K562 (cell line): ENCODE measurements around the gene C2orf66. TPM values are rescaled to one million over a fixed set of nuclear protein-coding genes. Genes with fewer than 3 reads are reported as not detected.

Experiments used
- ATAC-seq: fragments of 200-7000 bp; cut with Tn5 transposase; 3 replicates; pipeline ENCODE4 v1.9.1; 2020; ENCODE audit warnings: moderate library complexity
- BruUV-seq: library from RNA; stranded (reverse); fragments of 400-500 nt; replicated peaks from 2 replicates; lab custom pipeline; 2021; lab: Mats Ljungman, UMichigan
- CTCF ChIA-PET: fragments of 300-600 bp; formaldehyde crosslinking; extraction: SDS; loops from one replicate; lab custom pipeline; 2021; ENCODE audit warnings: low intra/inter-chr PET ratio; lab: Yijun Ruan, JAX
- POLR2A ChIA-PET: fragments of 300-600, 350-650 bp; sonication (Branson Sonifier 250); formaldehyde crosslinking; extraction: SDS; loops from one replicate; lab custom pipeline; 2021; ENCODE audit warnings: antibody characterized with exemption, inconsistent platforms; lab: Yijun Ruan, JAX
- DNase-seq, 4 experiments: peaks; one replicate each; pipeline versions ENCODE4 v3.0.0 to v3.0.0-alpha.2; 2011 to 2018; ENCODE audit warnings: low spot score in 3 of 4, mixed read lengths in 3 of 4; ENCODE audit errors: extremely low read depth in 1 of 4
- FAIRE-seq: peaks from 2 replicates; lab custom pipeline; 2011; peaks lifted over from hg19 to GRCh38; lab: Jason Lieb, UNC
- H2AFZ ChIP-seq: 2 replicates; pipeline ENCODE4 v1.6.0; 2011; ENCODE audit warnings: low read depth, low read length, control low read depth, inconsistent platforms
- H3K27ac ChIP-seq: fragments of 200-600 bp; 3 replicates; pipeline ENCODE4 v1.8.0; 2011; ENCODE audit warnings: low read depth, mild to moderate bottlenecking, control low read depth, inconsistent platforms, low read length, moderate library complexity, mixed read lengths; ENCODE audit errors: extremely low read depth
- H3K27me3 ChIP-seq, 2 experiments: fragments of 300-600 bp in 1 of 2; 2 replicates in 1 of 2; 3 replicates in 1 of 2; pipeline versions ENCODE4 v1.6.0 to v1.8.0; 2011; ENCODE audit warnings: inconsistent platforms in 2 of 2, low read length in 2 of 2, mild to moderate bottlenecking in 1 of 2, mixed read lengths in 1 of 2, moderate library complexity in 1 of 2; ENCODE audit not compliant: control insufficient read depth in 2 of 2, insufficient read depth in 2 of 2
- H3K36me3 ChIP-seq: fragments of 300-600 bp; 3 replicates; pipeline ENCODE4 v1.8.0; 2011; ENCODE audit warnings: mild to moderate bottlenecking, low read length, inconsistent platforms; ENCODE audit not compliant: control insufficient read depth, insufficient read depth
- H3K4me1 ChIP-seq, 2 experiments: fragments of 200-600 bp in 1 of 2; replicated peaks in 1 of 2; 2 replicates in 1 of 2; 3 replicates in 1 of 2; pipeline versions ENCODE4 v1.5.1 to v1.8.0; 2011; ENCODE audit warnings: inconsistent platforms in 2 of 2, low read length in 2 of 2, mild to moderate bottlenecking in 1 of 2, mixed read lengths in 1 of 2, moderate library complexity in 1 of 2; ENCODE audit not compliant: control insufficient read depth in 2 of 2, insufficient read depth in 2 of 2
- H3K4me2 ChIP-seq: 2 replicates; pipeline ENCODE4 v1.6.1; 2011; ENCODE audit warnings: low read length, control low read depth, inconsistent platforms, mixed read lengths; ENCODE audit not compliant: insufficient read depth
- H3K4me3 ChIP-seq: fragments of 200-600 bp; sonication (generic), shearing (Covaris generic); 2 replicates; pipeline ENCODE4 v1.5.1; 2016; ENCODE audit warnings: control low read depth, inconsistent platforms
- H3K79me2 ChIP-seq: fragments of 200-600 bp; 3 replicates; pipeline ENCODE4 v1.8.0; 2011; ENCODE audit warnings: low read length, inconsistent platforms; ENCODE audit not compliant: control insufficient read depth, insufficient read depth
- H3K9ac ChIP-seq, 2 experiments: 2 replicates each; pipeline versions ENCODE4 v1.6.0 to v1.6.1; 2011; ENCODE audit warnings: low read depth in 2 of 2, low read length in 2 of 2, control low read depth in 1 of 2, inconsistent platforms in 1 of 2, mild to moderate bottlenecking in 1 of 2, mixed read lengths in 1 of 2; ENCODE audit not compliant: insufficient read depth in 1 of 2
- H3K9me1 ChIP-seq: one replicate; pipeline ENCODE4 v1.6.0; 2011; ENCODE audit warnings: inconsistent platforms, mild to moderate bottlenecking, low read length, moderate library complexity; ENCODE audit not compliant: control insufficient read depth, insufficient read depth
- H3K9me3 ChIP-seq: replicated peaks from 2 replicates; pipeline ENCODE4 v1.5.1; 2011; ENCODE audit warnings: low read depth, low read length, inconsistent platforms; ENCODE audit not compliant: control insufficient read depth, insufficient read depth
- H4K20me1 ChIP-seq: replicated peaks from 2 replicates; pipeline ENCODE4 v1.6.1; 2011; ENCODE audit warnings: low read length, inconsistent platforms, mixed read lengths; ENCODE audit not compliant: control insufficient read depth, insufficient read depth
- BACH1 ChIP-seq: fragments of 200-800 bp; sonication (Bioruptor generic); IDR thresholded peaks from 2 replicates; pipeline ENCODE4 v1.6.1; 2016; ENCODE audit warnings: missing genetic modification characterization, missing compliant biosample characterization
- CBX3 ChIP-seq, 2 experiments: IDR thresholded peaks; 1 replicate in 1 of 2; 2 replicates in 1 of 2; pipeline ENCODE4 v1.6.1; 2012; ENCODE audit warnings: inconsistent platforms in 2 of 2, low read length in 2 of 2, borderline replicate concordance in 1 of 2, control low read depth in 1 of 2
- HNRNPLL ChIP-seq: fragments of 200-400 bp; formaldehyde crosslinking; IDR thresholded peaks from 2 replicates; pipeline ENCODE4 v1.6.1; 2017; ENCODE audit warnings: low read length, low read depth, mild to moderate bottlenecking; ENCODE audit not compliant: poor library complexity, severe bottlenecking
- LCOR ChIP-seq: sonication (generic); formaldehyde crosslinking; IDR thresholded peaks from 2 replicates; pipeline ENCODE4 v1.8.0; 2022; ENCODE audit warnings: mild to moderate bottlenecking, missing genetic modification reagents
- POLR3A ChIP-seq: IDR thresholded peaks from 2 replicates; pipeline ENCODE4 v1.6.1; 2011; ENCODE audit warnings: borderline replicate concordance, mild to moderate bottlenecking, moderate library complexity; ENCODE audit not compliant: insufficient read length, insufficient read depth; ENCODE audit errors: extremely low read depth
- TAF15 ChIP-seq: fragments of 200-400 bp; formaldehyde crosslinking; IDR thresholded peaks from 2 replicates; pipeline ENCODE4 v1.6.1; 2017; ENCODE audit warnings: mild to moderate bottlenecking, low read depth, low read length, moderate library complexity
- ZNF586 ChIP-seq: fragments of 450-650 bp; formaldehyde crosslinking; conservative IDR thresholded peaks from 2 replicates; pipeline ENCODE4 v1.4.0; 2020; ENCODE audit warnings: mild to moderate bottlenecking, moderate library complexity
- WGBS: fragments of 100-300 bp; shearing (Covaris generic); methylation state at CpG from one replicate; pipeline ENCODE4 v1.1.6; 2016; ENCODE audit warnings: low coverage, mixed read lengths; ENCODE audit not compliant: insufficient coverage; ENCODE audit errors: missing lambda C conversion rate; 5-methylcytosine and 5-hydroxymethylcytosine counted together
- in situ Hi-C: fragments of 300-500 bp; cut with MboI; formaldehyde crosslinking; loops from 4 replicates; pipeline ENCODE4 v1.15.0; 2018; ENCODE audit warnings: inconsistent platforms, mixed read lengths
- intact Hi-C: fragments of 100-400 bp; cut with micrococcal nuclease; formaldehyde crosslinking; loops from 2 replicates; pipeline ENCODE4 v1.14.2; 2022
- polyA plus RNA-seq, 8 experiments: library from polyadenylated mRNA; depleted of rRNA in 4 of 8; stranded (reverse) in 5 of 8; unstranded in 3 of 8; fragments of >200 nt; fragmentation: Nextera tagmentation in 2 of 8; fragmentation: Illumina TruSeq in 1 of 8; extraction: Ambion mirVana in 2 of 8; extraction: Trizol in 1 of 8; gene quantifications; 2 replicates each; pipeline versions ENCODE4 v1.2.1 to v1.2.3, GENCODE V29; 2011 to 2014; ENCODE audit warnings: inconsistent platforms in 1 of 8, missing spikeins in 1 of 8
- total RNA-seq, 7 experiments: library from RNA; depleted of rRNA in 6 of 7; stranded (reverse); fragments of >200 nt in 6 of 7; fragmentation: Illumina TruSeq in 2 of 7; extraction: Trizol in 2 of 7; gene quantifications; 2 replicates each; pipeline versions ENCODE4 v1.2.1 to v1.2.3, GENCODE V29; 2011 to 2021; ENCODE audit warnings: low replicate concordance in 1 of 7
- TF ChIP-seq, protein P1 (sequence below): IDR thresholded peaks from 2 replicates; pipeline ENCODE4 v1.6.1; 2016; ENCODE audit warnings: missing genetic modification characterization, missing compliant biosample characterization

C2orf66 gene
- total and polyA plus RNA-seq, 9 of the 15 experiments (the other 6 are each of a cell fraction or from before 2014, with no cell fraction given): not detected

DNA sequence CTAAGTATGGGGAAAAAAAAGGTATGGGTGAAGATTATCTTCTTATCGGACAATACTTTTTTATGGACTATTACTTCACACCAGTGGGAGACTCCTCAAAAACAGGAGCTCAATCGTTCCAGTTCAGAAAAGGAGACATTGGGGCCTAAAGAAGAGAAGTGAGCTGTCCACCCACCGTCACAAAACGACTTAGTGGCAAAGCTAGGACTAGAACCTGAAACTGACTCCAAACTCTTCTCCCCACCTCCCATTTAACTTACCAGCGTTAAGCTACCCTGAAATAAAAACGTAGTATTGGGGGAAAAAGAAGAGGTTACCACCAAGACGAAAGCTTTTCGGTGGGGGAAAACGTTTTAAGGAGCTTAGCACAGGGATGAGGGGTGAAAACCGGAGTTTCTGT is 10.2 kb downstream of the C2orf66 start:
- intact Hi-C loops: no loop called here
- ChIA-PET CTCF (no interaction called here), POLR2A (interaction anchor here (0.9 to 1.4 kb wide), 2 partner anchors 9 to 84 kb away, joined by 3 to 13 read pairs; no protein-coding TSS in a partner anchor)
- Histone ChIP-seq H2AFZ (peak overlapping the region; percentile 73), H3K9me1 (no peaks in the 10 kb centered on the region), H3K9me3 (no peaks in the 10 kb centered on the region), H3K4me3 (peak overlapping the region; percentile 81), H4K20me1 (no peaks in the 10 kb centered on the region), H3K36me3 (peaks cover 29% of the 10 kb centered on the region), H3K4me2 (peak overlapping the region; percentile 74; the same call in 1 of the 2 replicates), H3K4me1 (peaks cover 0 to 2% of the 10 kb centered on the region in 2 experiments; a peak in 2 of 5 replicates), H3K79me2 (peaks cover 21% of the 10 kb centered on the region), H3K27me3 (no peaks in the 10 kb centered on the region), H3K27ac (peak overlapping the region; percentile 63), H3K9ac (peak overlapping the region; percentile 75 to 89)
- FAIRE-seq (no peak), DNase-seq (peak in 3 of 4 experiments; percentile 5 to 9 (median 7)), ATAC-seq (peak; percentile 47)
- TF ChIP-seq BACH1 (tag) (no peak), LCOR (CRISPR knock-in tag) (0 out of 2 replicates have a peak, but pooled peaks have one; percentile 15), HNRNPLL (no peak), CBX3 (IDR thresholded peaks at IDR 0.05; ENCODE audit: borderline replicate concordance in 1 of 2, low read length in 2 of 2) (no peak), ZNF586 (CRISPR knock-in tag) (no peak), TAF15 (no peak), POLR3A (no peak)
- TF ChIP-seq, protein P1, sequence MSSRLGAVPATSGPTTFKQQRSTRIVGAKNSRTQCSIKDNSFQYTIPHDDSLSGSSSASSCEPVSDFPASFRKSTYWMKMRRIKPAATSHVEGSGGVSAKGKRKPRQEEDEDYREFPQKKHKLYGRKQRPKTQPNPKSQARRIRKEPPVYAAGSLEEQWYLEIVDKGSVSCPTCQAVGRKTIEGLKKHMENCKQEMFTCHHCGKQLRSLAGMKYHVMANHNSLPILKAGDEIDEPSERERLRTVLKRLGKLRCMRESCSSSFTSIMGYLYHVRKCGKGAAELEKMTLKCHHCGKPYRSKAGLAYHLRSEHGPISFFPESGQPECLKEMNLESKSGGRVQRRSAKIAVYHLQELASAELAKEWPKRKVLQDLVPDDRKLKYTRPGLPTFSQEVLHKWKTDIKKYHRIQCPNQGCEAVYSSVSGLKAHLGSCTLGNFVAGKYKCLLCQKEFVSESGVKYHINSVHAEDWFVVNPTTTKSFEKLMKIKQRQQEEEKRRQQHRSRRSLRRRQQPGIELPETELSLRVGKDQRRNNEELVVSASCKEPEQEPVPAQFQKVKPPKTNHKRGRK (tag): peak; percentile 16; the same call in 1 of the 2 replicates
- in situ Hi-C loops: no loop called here
- TSS peak; percentile 76 for BruUV-seq
- WGBS: 0% methylated on average over 9 of the region's 10 CpGs
